ENCODE data around the gene LRRC3C.

LRRC3C gene

DNA sequence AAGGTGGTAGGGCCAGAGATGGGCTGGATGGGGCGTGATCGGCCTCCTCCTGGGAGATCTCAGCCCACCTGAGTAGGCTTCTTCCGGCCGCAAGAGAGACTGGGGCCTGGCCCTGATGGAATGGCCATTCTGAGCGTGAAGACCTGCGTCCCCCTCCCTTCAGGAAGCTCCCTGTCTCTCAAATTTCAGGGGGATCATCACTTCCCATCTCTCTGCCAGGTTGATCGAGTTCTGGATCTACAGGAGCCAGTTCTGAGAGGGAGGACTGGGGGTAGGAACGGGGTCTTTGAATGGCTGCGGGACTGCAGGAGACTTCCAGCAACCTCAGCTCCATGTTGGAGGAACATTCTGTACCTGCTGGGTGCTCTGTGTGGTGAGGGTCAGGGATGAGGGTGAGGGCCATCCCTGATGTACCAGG is 25.9 kb downstream of the LRRC3C start (continued):
- no peak for TF ChIP-seq ZNF624 (tag by site-specific recombination; IDR thresholded peaks at IDR 0.05)
- TF ChIP-seq ZFP69B (tag by site-specific recombination; IDR thresholded peaks at IDR 0.05): 0 out of 2 replicates have a peak, but pooled peaks have one; percentile 18
- no peak; the same call in 1 of the 2 replicates for TF ChIP-seq ZFHX2 (tag by site-specific recombination; conservative IDR thresholded peaks at IDR 0.05)
- no peak for TF ChIP-seq MEIS1 (CRISPR knock-in tag; IDR thresholded peaks at IDR 0.05; ENCODE audit: borderline replicate concordance)
- TF ChIP-seq BCL11B (tag by site-specific recombination; IDR thresholded peaks at IDR 0.05; ENCODE audit: low read depth): no peak
- no peak for TF ChIP-seq ZNF664 (tag by site-specific recombination; IDR thresholded peaks at IDR 0.05)
- no peak for TF ChIP-seq ZSCAN23 (tag by site-specific recombination; IDR thresholded peaks at IDR 0.05)
- TF ChIP-seq YY2 (tag by site-specific recombination; IDR thresholded peaks at IDR 0.05): peak; percentile 67; the same call in 1 of the 2 replicates

DNA sequence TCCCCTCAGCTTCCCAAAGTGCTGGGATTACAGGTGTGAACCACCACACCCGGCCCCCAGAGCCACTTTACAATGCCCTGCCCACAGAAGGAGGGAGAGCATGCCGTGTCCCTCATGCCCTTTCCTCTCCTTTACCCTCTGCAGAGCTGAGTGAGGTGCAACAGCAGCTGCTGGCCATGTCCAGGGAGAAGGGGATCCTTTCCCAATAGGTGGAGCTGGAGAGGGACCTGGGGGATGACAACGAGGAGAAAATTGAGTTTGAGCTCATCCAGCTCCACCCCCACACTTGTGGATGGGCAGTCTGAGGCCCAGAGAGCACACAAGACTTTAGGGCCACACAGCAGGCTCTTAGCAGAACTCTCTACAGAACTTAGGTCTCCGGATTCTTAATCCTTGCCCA is 27.3 kb downstream of the LRRC3C start:
- Histone ChIP-seq H3K36me3 (ENCODE audit: control insufficient read depth in 2 of 2, insufficient read depth in 1 of 2, low read length in 2 of 2) (no peaks in the 10 kb centered on the region), H3K4me3 (ENCODE audit: low read depth, low read length) (no peak overlapping the region), H3K9me3 (ENCODE audit: control insufficient read depth, insufficient read depth, low read depth, low read length) (no peaks in the 10 kb centered on the region), H3K4me1 (ENCODE audit: control insufficient read depth, insufficient read depth, low read length) (peaks cover 5% of the 10 kb centered on the region), H3K27ac (ENCODE audit: extremely low read depth, low read depth, low read length) (no peak overlapping the region)
- CTCF ChIA-PET: interaction anchor here (0.7 to 5.7 kb wide), 6 partner anchors 15 to 333 kb away, joined by 3 to 36 read pairs (median 7); no protein-coding TSS in a partner anchor
- POLR2A ChIA-PET: interaction anchor here (0.6 to 3.3 kb wide), 3 partner anchors 14 to 28 kb away, joined by 8 to 41 read pairs (median 14); partner anchors contain the start of genes LRRC3C, ORMDL3 and PSMD3
- TF ChIP-seq, protein P1, sequence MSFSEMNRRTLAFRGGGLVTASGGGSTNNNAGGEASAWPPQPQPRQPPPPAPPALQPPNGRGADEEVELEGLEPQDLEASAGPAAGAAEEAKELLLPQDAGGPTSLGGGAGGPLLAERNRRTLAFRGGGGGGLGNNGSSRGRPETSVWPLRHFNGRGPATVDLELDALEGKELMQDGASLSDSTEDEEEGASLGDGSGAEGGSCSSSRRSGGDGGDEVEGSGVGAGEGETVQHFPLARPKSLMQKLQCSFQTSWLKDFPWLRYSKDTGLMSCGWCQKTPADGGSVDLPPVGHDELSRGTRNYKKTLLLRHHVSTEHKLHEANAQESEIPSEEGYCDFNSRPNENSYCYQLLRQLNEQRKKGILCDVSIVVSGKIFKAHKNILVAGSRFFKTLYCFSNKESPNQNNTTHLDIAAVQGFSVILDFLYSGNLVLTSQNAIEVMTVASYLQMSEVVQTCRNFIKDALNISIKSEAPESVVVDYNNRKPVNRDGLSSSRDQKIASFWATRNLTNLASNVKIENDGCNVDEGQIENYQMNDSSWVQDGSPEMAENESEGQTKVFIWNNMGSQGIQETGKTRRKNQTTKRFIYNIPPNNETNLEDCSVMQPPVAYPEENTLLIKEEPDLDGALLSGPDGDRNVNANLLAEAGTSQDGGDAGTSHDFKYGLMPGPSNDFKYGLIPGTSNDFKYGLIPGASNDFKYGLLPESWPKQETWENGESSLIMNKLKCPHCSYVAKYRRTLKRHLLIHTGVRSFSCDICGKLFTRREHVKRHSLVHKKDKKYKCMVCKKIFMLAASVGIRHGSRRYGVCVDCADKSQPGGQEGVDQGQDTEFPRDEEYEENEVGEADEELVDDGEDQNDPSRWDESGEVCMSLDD (tag by site-specific recombination; IDR thresholded peaks at IDR 0.05): no peak
- TF ChIP-seq, protein P2, sequence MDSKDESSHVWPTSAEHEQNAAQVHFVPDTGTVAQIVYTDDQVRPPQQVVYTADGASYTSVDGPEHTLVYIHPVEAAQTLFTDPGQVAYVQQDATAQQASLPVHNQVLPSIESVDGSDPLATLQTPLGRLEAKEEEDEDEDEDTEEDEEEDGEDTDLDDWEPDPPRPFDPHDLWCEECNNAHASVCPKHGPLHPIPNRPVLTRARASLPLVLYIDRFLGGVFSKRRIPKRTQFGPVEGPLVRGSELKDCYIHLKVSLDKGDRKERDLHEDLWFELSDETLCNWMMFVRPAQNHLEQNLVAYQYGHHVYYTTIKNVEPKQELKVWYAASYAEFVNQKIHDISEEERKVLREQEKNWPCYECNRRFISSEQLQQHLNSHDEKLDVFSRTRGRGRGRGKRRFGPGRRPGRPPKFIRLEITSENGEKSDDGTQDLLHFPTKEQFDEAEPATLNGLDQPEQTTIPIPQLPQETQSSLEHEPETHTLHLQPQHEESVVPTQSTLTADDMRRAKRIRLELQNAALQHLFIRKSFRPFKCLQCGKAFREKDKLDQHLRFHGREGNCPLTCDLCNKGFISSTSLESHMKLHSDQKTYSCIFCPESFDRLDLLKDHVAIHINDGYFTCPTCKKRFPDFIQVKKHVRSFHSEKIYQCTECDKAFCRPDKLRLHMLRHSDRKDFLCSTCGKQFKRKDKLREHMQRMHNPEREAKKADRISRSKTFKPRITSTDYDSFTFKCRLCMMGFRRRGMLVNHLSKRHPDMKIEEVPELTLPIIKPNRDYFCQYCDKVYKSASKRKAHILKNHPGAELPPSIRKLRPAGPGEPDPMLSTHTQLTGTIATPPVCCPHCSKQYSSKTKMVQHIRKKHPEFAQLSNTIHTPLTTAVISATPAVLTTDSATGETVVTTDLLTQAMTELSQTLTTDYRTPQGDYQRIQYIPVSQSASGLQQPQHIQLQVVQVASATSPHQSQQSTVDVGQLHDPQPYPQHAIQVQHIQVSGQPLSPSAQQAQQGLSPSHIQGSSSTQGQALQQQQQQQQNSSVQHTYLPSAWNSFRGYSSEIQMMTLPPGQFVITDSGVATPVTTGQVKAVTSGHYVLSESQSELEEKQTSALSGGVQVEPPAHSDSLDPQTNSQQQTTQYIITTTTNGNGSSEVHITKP (tag by site-specific recombination; IDR thresholded peaks at IDR 0.05): peak; percentile 41; the same call in 1 of the 2 replicates

DNA sequence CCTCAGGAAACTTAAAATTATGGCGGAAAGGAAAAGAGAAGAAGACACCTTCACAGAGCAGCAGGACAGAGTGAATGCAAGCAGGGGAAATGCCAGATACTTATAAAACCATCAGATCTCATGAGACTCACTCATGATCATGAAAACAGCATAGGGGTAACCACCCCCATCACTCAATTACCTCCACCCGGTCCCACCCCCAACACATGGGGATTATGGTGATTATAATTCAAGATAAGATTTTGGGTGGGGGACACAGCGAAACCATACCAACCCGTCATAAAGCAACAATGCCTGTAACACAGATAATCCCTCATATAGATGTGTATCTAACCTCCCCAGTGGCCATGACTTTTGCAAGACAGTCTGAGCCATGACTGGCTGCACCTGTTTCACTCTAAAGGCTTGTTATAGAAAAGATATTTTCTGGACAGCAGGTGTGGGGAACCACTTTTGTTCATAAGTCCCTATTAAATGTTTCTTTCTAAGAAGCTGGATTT is 28.2 kb downstream of the LRRC3C start:
- no peak for TF ChIP-seq ZNF391 (tag by site-specific recombination; IDR thresholded peaks at IDR 0.05; ENCODE audit: borderline replicate concordance, low read depth)
- no peak for TF ChIP-seq SALL2 (tag by site-specific recombination; IDR thresholded peaks at IDR 0.05; ENCODE audit: borderline replicate concordance)
- TF ChIP-seq ZIC2 (tag by site-specific recombination; IDR thresholded peaks at IDR 0.05): no peak
- 0 out of 2 replicates have a peak, but pooled peaks have one; percentile 14 for TF ChIP-seq GLIS1 (tag by site-specific recombination; IDR thresholded peaks at IDR 0.05)
- no peak for TF ChIP-seq ZNF202 (tag by site-specific recombination; IDR thresholded peaks at IDR 0.05; ENCODE audit: borderline replicate concordance)
- no peak for TF ChIP-seq ZNF211 (tag by site-specific recombination; IDR thresholded peaks at IDR 0.05; ENCODE audit: low read depth)
- peak; percentile 97 for TF ChIP-seq KLF1 (tag by site-specific recombination; IDR thresholded peaks at IDR 0.05)
- H3K9me3 ChIP-seq (ENCODE audit: control insufficient read depth, insufficient read depth, low read depth, low read length): no peaks in the 10 kb centered on the region
- no peak overlapping the region for H3K4me3 ChIP-seq (ENCODE audit: low read depth, low read length)
- peaks cover 5% of the 10 kb centered on the region for H3K4me1 ChIP-seq (ENCODE audit: control insufficient read depth, insufficient read depth, low read length)
- POLR2A ChIA-PET: interaction anchor here (0.6 to 3.3 kb wide), 3 partner anchors 24 to 151 kb away, joined by 4 to 41 read pairs (median 8); partner anchors contain the start of gene PSMD3
- CTCF ChIA-PET: interaction anchor here (0.6 to 6.9 kb wide), 5 partner anchors 15 to 47 kb away, joined by 3 to 72 read pairs (median 35); partner anchors contain the start of gene PSMD3
- H3K36me3 ChIP-seq (ENCODE audit: control insufficient read depth in 2 of 2, insufficient read depth in 1 of 2, low read length in 2 of 2): no peaks in the 10 kb centered on the region
- no peak overlapping the region for H3K27ac ChIP-seq (ENCODE audit: extremely low read depth, low read depth, low read length)
